AG09319 (cell line): ENCODE measurements around the gene CDH23.

Experiments
- DNase-seq: peaks from one replicate; pipeline ENCODE4 v3.0.0-alpha.2; 2010; ENCODE audit warnings: low read depth; ENCODE audit errors: extremely low read depth
- CTCF ChIP-seq: IDR thresholded peaks from 2 replicates; pipeline ENCODE4 v1.5.1; 2011; ENCODE audit warnings: low read depth, mild to moderate bottlenecking, inconsistent platforms, low read length, moderate library complexity

The CDH23 gene

GRCh38 chr10:71683301-71683700, 286.6 kb downstream of the CDH23 start:
- TF ChIP-seq CTCF: no peak

GRCh38 chr10:71684356-71685173, 287.8 kb downstream of the CDH23 start:
- no peak for TF ChIP-seq CTCF
- no peak for DNase-seq

More at GRCh38 chr10:71683301-71683700, 286.6 kb downstream of the CDH23 start:
- no peak for DNase-seq

- TF ChIP-seq CTCF: no peak
- DNase-seq: no peak
Measured at GRCh38 chr10:71685554-71686232, 289.0 kb downstream of the CDH23 start.

GRCh38 chr10:71687077-71687476, 290.4 kb downstream of the CDH23 start:
- TF ChIP-seq CTCF: no peak
- DNase-seq: no peak

- DNase-seq: no peak
- no peak for TF ChIP-seq CTCF
Measured at GRCh38 chr10:71687480-71687879, 290.8 kb downstream of the CDH23 start.

GRCh38 chr10:71688256-71688655, 291.5 kb downstream of the CDH23 start:
- TF ChIP-seq CTCF: no peak
- no peak for DNase-seq

- no peak for TF ChIP-seq CTCF
- DNase-seq: no peak
Measured at GRCh38 chr10:71690094-71690720, 293.5 kb downstream of the CDH23 start.
